PC-3 (cell line): ENCODE data around the gene DHH. TPM values are rescaled to one million over a fixed set of nuclear protein-coding genes. Genes with fewer than 3 reads are reported as not detected.

ENCODE experiments used
- ATAC-seq: fragments of 200-7000 bp; cut with Tn5 transposase; 2 replicates; pipeline ENCODE4 v1.9.1; 2020; ENCODE audit warnings: mild to moderate bottlenecking, moderate library complexity
- BruUV-seq: library from RNA; stranded (reverse); fragments of 400-500 nt; replicated peaks from 2 replicates; lab custom pipeline; 2021; lab: Mats Ljungman, UMichigan
- CTCF ChIA-PET: fragments of 300-600 bp; sonication (Branson Sonifier 250); formaldehyde crosslinking; loops from one replicate; lab custom pipeline; 2022; ENCODE audit warnings: antibody characterized with exemption; lab: Charles Lee
- POLR2A ChIA-PET: fragments of 300-600 bp; sonication (Branson Sonifier 250); formaldehyde crosslinking; loops from one replicate; lab custom pipeline; 2022; ENCODE audit warnings: antibody characterized with exemption; ENCODE audit not compliant: unreplicated experiment; lab: Charles Lee
- DNase-seq: peaks from one replicate; pipeline ENCODE4 v3.0.0-alpha.2; 2015
- H2AFZ ChIP-seq: fragments of 300-600 bp; sonication (generic); 2 replicates; pipeline ENCODE4 v1.6.0; 2016; ENCODE audit warnings: antibody characterized with exemption, low read length
- H3F3A ChIP-seq: fragments of 300-600 bp; sonication (generic); one replicate; pipeline ENCODE4 v1.6.0; 2017; ENCODE audit warnings: antibody characterized with exemption, low read length, control low read depth, mild to moderate bottlenecking; ENCODE audit not compliant: unreplicated experiment
- H3K27ac ChIP-seq: fragments of 300-600 bp; sonication (generic); 2 replicates; pipeline ENCODE4 v1.5.1; 2016; ENCODE audit warnings: mild to moderate bottlenecking, low read length
- H3K27me3 ChIP-seq: fragments of 300-600 bp; sonication (generic); 2 replicates; pipeline ENCODE4 v1.6.1; 2016; ENCODE audit warnings: low read length, mixed read lengths
- H3K36me3 ChIP-seq: fragments of 300-600 bp; sonication (generic); 2 replicates; pipeline ENCODE4 v1.6.1; 2016; ENCODE audit warnings: low read depth, mixed run types, low read length, mixed read lengths
- H3K4me1 ChIP-seq: fragments of 300-600 bp; sonication (generic); 2 replicates; pipeline ENCODE4 v1.5.1; 2016; ENCODE audit warnings: low read length; ENCODE audit not compliant: insufficient read depth
- H3K4me2 ChIP-seq: fragments of 300-600 bp; sonication (generic); 2 replicates; pipeline ENCODE4 v1.6.0; 2016; ENCODE audit warnings: low read length
- H3K4me3 ChIP-seq: fragments of 300-600 bp; sonication (generic); 2 replicates; pipeline ENCODE4 v1.5.1; 2016; ENCODE audit warnings: mild to moderate bottlenecking, low read length, mixed read lengths
- H3K79me2 ChIP-seq: fragments of 300-600 bp; sonication (generic); 2 replicates; pipeline ENCODE4 v1.6.1; 2017; ENCODE audit warnings: low read length, mixed read lengths
- H3K9ac ChIP-seq: fragments of 300-600 bp; sonication (generic); 2 replicates; pipeline ENCODE4 v1.6.0; 2016; ENCODE audit warnings: mild to moderate bottlenecking, low read length
- H3K9me2 ChIP-seq: fragments of 300-600 bp; sonication (generic); replicated peaks from 2 replicates; pipeline ENCODE4 v1.6.1; 2016; ENCODE audit warnings: mixed run types, low read length, mixed read lengths
- H3K9me3 ChIP-seq: fragments of 300-600 bp; sonication (generic); 2 replicates; pipeline ENCODE4 v1.6.1; 2016; ENCODE audit warnings: low read length, mixed read lengths
- H4K20me1 ChIP-seq: fragments of 300-600 bp; sonication (generic); 2 replicates; pipeline ENCODE4 v1.6.1; 2016; ENCODE audit warnings: low read length, mixed read lengths
- CTCF ChIP-seq: fragments of 300-600 bp; sonication (generic); conservative IDR thresholded peaks from 2 replicates; pipeline ENCODE4 v1.5.1; 2017; ENCODE audit warnings: antibody characterized with exemption, low read depth, mild to moderate bottlenecking, low read length
- EZH2 ChIP-seq: fragments of 300-600 bp; sonication (generic); IDR thresholded peaks from one replicate; pipeline ENCODE4 v1.6.1; 2017; ENCODE audit warnings: antibody characterized with exemption, mild to moderate bottlenecking, low read length; ENCODE audit not compliant: unreplicated experiment
- EZH2phosphoT487 ChIP-seq: fragments of 300-600 bp; sonication (generic); IDR thresholded peaks from 2 replicates; pipeline ENCODE4 v1.6.1; 2018; ENCODE audit warnings: mild to moderate bottlenecking, antibody characterized with exemption, low read length, borderline replicate concordance
- intact Hi-C: fragments of 100-400 bp; cut with micrococcal nuclease; formaldehyde crosslinking; loops from 2 replicates; pipeline ENCODE4 v1.9.0; 2023
- total RNA-seq: library from RNA; depleted of rRNA; stranded (reverse); fragments of >200 nt; gene quantifications from 2 replicates; pipeline ENCODE4 v1.2.3, GENCODE V29; 2014

Gene DHH
- total RNA-seq, 1 experiment from 2014 or later: 0.04 TPM

- H3K4me3 ChIP-seq: peak within 1 kb of the TSS; percentile 91
- intact Hi-C loops: loop anchor here (2.0 kb wide), 1 partner anchor 19 kb away; no protein-coding TSS in a partner anchor
- peak within 1 kb of the TSS; percentile 92 for H2AFZ ChIP-seq
- POLR2A ChIA-PET: interaction anchor here (0.5 to 1.0 kb wide), 6 partner anchors 39 to 204 kb away, joined by 3 to 7 read pairs (median 4); partner anchors contain the start of genes LMBR1L and TUBA1B
- CTCF ChIA-PET: interaction anchor here (0.6 to 1.4 kb wide), 3 partner anchors 19 to 175 kb away, joined by 3 to 25 read pairs (median 5); no protein-coding TSS in a partner anchor
- peak; percentile 98 for DNase-seq
- peak; percentile 99 for ATAC-seq
- no peaks in the 10 kb centered on the region for H4K20me1 ChIP-seq
- TF ChIP-seq EZH2 (no peak), CTCF (peak; percentile 38), EZH2phosphoT487 (no peak)
- H3K79me2 ChIP-seq: no peaks in the 10 kb centered on the region
- H3K9ac ChIP-seq: peak within 1 kb of the TSS; percentile 65
- H3K4me2 ChIP-seq: peak within 1 kb of the TSS; percentile 94
- no peaks in the 10 kb centered on the region for H3F3A ChIP-seq
- no peaks in the 10 kb centered on the region for H3K9me2 ChIP-seq
- H3K9me3 ChIP-seq: no peaks in the 10 kb centered on the region
- no peaks in the 10 kb centered on the region for H3K27me3 ChIP-seq
- peaks cover 10% of the 10 kb centered on the region; the same call in 1 of the 2 replicates for H3K4me1 ChIP-seq
- no peaks in the 10 kb centered on the region for H3K36me3 ChIP-seq
- BruUV-seq: no TSS peak
- no peak within 1 kb of the TSS for H3K27ac ChIP-seq
These were observed 24.9 kb downstream of the DHH start, which contains the start of gene RHEBL1 for GRCh38 chr12:49069507-49070346. TSS of gene RHEBL1 (minus strand) at chr12:49069979. CDS start at chr12:49069785, 194 bp downstream.

GRCh38 chr12:49068879-49069506, 25.6 kb downstream of the DHH start:
- Histone ChIP-seq H3K9me3 (no peaks in the 10 kb centered on the region), H3K4me3 (peak overlapping the region; percentile 91), H2AFZ (peak overlapping the region; percentile 92), H4K20me1 (no peaks in the 10 kb centered on the region), H3K9me2 (no peaks in the 10 kb centered on the region), H3F3A (no peaks in the 10 kb centered on the region), H3K27me3 (no peaks in the 10 kb centered on the region), H3K4me2 (peak overlapping the region; percentile 94), H3K9ac (peak overlapping the region; percentile 57), H3K36me3 (no peaks in the 10 kb centered on the region), H3K27ac (no peak overlapping the region), H3K79me2 (no peaks in the 10 kb centered on the region), H3K4me1 (peaks cover 10% of the 10 kb centered on the region; the same call in 1 of the 2 replicates)
- intact Hi-C loops: loop anchor here (2.0 kb wide), 1 partner anchor 20 kb away; no protein-coding TSS in a partner anchor
- CTCF ChIA-PET: interaction anchor here (0.7 to 1.4 kb wide), 3 partner anchors 20 to 24 kb away, joined by 3 to 25 read pairs (median 5); no protein-coding TSS in a partner anchor
- ATAC-seq (peak; percentile 34), DNase-seq (no peak)
- TF ChIP-seq EZH2phosphoT487 (no peak), CTCF (no peak), EZH2 (no peak)
- TSS peak; percentile 67 for BruUV-seq
- POLR2A ChIA-PET: interaction anchor here (0.8 to 1.0 kb wide), 2 partner anchors 40 to 42 kb away, joined by 5 to 7 read pairs; partner anchors contain the start of gene LMBR1L
